Activated T-cell treated with anti-CD3 and anti-CD28 coated beads, Interleukin-2, amount 50 U/mL, for 1 hour (primary cell): ENCODE data around the gene PDXP.
"Not testable (repeated sequence)": the region's sequence is repeated elsewhere in the genome, so short reads cannot be mapped to it uniquely, and the experiment has no call there.

ENCODE experiments used
- DNase-seq: peaks from one replicate; pipeline ENCODE4 v3.0.0-alpha.2; 2020

Gene PDXP, protein sequence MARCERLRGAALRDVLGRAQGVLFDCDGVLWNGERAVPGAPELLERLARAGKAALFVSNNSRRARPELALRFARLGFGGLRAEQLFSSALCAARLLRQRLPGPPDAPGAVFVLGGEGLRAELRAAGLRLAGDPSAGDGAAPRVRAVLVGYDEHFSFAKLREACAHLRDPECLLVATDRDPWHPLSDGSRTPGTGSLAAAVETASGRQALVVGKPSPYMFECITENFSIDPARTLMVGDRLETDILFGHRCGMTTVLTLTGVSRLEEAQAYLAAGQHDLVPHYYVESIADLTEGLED

DNA sequence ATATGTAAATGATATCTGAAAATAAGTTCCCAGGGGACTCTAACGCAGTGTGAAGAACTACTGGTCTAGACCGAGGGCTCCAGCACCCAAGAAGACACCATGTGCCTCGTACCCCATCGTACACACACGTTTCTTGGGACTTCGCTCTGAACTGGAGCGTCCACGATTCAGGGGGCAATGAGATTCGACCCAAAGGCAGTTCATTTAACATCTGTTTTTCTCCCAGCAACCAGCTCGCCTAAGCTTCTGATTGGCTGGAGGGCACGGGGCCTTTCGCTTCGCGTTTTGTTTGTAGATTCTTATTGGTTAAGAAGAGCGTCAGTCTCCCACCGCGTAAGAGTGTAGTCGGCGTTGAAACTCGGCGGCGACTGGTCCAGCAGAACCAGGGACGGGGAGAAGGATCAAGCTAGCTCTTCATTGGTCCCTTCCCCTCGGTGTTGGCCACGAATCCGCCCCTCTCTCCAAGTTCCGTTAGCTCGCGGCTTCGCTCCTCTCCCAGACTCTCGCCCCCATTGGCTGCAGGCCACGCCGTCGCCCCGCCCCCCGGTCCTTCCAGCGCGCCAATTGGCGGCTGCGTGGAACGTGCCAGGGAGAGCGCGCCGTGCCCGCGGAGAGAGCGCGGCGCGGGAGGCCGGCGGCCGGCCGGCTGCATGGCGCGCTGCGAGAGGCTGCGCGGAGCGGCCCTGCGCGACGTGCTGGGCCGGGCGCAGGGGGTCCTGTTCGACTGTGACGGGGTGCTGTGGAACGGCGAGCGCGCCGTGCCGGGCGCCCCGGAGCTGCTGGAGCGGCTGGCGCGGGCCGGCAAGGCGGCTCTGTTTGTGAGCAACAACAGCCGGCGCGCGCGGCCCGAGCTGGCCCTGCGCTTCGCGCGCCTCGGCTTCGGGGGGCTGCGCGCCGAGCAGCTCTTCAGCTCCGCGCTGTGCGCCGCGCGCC lies at the start of gene PDXP:
PDXP (plus strand) TSS at position 591 of the 933 bp plus-strand sequence; CDS start at position 651, 60 bp downstream.
- DNase-seq = peak; percentile 98

DNA sequence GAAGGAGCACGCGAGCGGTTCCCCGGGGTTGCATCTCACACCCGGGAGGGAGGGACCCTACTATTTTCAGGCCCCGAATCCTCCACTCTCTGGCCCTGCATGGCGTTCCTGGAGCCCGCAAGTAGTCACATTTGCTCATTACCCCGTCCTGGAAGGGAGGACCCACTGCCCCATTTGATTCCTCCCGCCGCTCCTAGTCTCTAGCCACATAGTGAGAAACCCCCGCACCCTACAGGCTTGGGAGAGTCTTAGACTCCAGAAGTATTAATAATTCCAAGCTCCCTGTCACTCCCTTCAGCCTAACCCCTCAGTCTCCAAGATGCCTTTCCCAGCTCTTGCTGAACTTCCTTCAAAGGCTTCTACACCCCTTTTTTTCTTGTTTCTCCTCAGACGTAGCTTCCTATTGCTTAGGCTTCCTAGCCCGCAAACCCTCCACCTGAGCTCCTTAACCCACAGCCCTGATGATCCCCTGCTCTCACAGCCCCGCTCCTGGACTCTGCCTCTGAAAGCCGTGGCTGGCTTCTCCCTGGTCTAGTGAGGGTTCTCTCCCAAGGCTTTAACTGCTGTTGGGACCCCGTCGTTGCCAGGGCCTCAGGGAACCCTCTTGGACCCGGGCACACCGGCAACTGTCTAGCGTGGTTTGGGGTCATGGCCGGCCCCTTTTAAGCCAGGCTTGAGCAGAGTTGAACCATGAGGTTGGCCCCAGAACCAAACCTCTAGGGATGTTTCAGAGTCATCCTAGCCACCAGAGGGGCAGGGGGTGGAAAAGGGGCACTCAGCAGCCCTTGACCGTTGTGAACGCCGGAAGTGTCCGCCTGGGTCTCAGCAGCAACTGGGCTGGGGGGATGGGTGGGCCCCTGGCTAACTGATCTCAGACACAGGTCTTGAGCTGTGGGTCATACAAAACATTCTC lies 49.0 kb upstream of the PDXP start:
- no peak for DNase-seq

DNA sequence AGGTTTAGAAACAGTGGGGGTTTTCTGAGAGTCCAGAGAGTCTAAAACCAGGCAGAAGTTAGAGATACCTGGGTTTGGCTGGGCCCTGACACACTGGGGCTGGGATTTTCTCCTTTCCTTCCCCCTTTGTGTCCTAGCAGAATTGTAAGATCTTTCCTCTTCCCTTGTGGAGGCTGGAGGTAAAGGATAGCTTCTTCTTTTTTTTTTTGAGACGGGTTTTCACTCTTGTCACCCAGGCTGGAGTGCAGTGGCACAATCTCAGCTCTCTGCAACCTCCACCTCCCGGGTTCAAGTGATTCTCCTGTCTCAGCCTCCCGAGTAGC lies 48.4 kb upstream of the PDXP start:
- not testable (repeated sequence) for DNase-seq

DNA sequence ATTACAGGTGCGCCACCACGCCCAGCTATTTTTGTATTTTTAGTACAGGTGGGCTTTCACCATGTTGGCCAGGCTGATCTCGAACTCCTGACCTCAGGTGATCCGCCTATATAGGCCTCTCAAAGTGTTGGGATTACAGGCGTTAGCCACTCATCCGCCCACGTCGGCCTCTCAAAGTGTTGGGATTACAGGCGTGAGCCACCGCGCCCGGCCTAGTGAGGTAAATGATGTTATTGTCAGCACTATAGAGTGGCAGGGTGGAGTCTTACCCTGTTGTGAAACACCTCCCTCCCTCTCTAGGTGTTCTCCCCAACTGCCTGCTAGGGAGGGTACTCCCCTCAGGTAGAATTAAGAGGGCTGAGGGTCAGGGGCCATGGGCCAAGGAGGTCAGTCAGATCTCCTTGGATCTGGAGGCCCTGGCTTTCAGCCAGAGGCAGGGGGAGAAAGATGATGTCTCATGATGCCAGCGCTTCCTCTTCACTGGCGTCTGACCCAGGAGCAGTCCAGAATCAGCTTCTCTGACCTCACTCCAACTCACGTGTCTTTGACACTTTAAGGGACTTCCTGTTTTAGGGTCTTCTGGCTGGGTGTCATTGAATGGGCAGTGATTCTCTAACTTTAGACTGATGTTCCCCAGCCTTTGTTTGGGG lies 47.9 kb upstream of the PDXP start:
- no peak for DNase-seq

DNA sequence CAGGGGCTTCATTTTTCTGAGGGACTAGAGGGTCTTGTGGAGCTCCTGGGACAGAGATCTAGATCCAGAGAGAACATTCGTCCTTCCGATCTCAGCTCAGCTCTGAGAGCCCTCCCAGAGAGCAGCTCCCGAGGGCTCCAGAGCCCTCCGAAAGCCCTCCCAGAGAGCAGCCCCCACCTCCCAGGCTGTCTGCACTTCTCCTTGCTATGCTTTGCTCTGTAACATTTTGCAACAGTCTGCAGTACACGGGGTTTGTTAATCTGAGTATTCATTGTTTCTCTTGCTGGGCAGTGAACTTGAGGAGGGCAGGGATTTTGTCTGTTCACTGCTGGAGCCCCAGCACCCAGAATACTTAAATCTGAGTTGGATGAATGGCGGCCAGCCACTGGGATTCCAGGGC lies 47.3 kb upstream of the PDXP start:
- no peak for DNase-seq

DNA sequence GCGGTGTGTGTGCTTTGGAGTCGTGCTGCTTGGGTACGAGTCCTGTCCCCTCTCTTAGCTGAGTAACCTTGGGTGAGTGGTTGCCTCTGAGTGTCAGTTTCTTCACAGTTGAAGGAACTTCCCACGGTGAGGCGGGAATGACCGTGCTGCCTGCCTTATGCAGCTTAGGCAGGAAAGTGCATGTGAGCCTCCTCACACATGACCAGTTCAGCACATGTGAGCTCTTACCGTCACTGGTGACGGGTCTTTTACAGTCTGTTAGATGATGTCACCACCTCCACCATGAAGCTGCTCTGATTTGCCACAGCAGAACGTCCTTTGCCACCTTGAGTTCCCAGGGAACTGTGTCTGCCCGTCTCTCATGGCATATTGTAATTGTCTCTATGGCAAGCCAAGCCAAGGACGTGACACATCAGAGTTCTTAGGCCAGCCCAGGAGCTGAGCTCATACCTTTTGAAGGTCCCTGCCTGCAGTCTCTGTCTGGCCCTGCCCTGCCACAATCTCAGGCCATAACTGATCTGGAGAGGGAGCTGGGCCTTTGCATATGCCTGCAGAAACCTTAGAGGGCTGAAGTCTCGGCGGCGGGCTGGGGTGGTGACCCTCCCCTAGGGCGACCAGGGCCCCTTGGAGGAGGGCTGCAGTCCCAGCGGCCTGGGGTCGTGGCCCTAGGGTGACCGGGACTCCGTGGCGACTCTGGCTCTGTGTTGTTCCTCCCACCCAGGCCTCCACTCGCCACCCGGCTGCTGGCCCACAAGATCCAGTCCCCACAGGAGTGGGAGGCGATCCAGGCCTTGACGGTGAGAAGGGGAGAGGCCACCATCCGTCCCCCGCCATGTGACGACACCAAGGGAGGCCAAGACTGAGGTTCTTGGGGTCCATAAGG lies 42.1 kb upstream of the PDXP start:
- DNase-seq = no peak

DNA sequence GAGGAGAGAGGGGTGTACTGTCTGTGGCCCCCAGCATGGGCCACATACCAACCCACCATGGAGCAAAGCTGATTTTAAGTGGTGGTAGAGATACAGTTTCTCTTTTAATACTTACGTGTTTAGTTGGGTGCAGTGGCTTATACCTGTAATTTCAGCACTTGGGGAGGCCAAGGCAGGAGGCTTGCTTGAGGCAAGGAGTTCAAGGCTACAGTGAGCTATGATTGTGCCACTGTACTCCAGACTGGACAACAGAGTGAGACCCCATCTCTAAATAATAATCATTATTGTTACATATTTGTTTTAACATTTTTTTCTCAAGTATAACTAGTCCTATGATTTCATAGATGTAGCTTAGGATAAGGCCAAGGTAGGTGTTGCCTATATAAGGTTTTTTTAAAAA lies 41.1 kb upstream of the PDXP start:
- no peak for DNase-seq

DNA sequence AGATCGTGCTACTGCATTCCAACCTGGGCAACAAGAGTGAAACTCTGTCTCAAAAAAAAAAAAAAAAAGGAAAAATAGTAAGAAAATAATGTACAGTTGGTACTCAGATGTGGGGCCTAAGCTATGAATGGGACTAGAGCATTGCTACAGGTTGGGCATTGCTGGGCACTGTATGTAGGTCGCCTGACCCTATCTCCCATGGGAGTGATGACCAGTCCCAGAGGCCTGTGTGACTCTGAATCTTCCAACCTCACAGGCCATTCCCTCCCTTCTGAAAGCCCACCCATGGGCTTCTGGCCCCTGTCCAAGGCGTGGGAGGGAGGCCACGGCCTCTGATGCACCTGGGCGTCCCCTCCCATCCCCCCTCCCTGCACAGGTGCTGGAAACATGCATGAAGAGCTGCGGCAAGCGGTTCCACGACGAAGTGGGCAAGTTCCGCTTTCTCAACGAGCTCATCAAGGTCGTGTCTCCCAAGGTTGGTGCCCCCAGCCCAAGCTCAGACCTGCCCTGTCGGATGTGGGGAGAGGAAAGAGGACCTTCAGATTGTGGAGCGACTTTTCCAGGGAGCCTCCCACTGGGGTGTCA lies 40.4 kb upstream of the PDXP start:
- DNase-seq = no peak

DNA sequence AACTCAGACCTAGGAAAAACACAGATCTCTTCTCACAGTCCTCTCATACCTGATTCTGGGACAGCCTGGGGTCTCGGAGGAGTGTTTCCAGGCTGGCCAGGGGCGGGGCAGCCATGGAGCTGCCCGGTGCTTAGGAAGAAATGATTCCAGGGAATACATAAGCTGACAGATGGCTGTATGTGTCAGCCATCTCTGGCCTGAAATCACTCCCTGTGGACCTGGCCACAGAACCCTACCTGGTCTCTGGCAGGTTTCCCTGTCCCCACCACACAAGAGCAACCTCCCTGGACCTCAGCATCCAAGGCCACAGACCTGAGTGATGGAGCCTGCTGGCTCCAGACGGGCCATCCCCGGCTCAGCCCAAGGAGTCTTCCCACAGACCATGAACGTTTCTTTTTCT lies 39.8 kb upstream of the PDXP start:
- DNase-seq = no peak

DNA sequence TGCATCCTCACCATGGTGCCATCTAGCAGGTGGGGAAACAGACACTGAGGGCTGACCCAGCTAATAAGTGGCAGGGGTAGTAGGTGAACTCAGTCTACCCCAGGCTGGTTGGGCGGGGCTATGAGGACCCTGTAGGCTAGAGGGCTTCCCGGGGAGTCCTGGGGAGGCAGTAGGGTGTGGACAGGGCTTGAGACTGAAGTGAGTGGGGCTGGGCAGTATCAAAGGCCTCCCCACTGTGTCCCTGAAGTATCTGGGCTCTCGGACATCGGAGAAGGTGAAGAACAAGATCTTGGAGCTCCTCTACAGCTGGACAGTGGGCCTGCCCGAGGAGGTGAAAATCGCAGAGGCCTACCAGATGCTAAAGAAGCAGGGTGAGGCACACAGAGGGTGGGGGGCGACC lies 38.5 kb upstream of the PDXP start:
- DNase-seq = no peak

DNA sequence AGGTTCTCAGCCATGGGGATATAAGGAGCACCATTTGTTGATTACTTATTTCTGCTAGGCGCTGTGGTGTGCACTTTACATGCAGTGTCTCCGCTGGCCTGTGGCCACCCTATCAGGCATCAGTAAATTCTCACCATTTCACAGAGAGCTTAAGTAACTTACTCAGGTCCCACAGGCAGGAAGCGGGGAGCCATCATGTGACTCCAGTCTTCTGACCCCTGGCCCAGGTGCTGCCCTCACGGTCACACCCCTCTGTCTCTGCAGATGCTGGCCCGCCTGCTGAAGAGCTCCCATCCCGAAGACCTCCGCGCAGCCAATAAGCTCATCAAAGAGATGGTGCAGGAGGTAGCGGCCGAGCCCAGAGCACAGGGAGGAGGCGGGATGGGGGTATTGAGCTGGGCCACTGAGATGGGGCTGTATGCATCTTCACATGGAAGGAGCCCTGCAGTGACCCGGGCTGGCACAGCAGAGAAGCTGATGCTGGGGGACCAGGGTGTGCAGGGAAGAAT lies 37.1 kb upstream of the PDXP start:
- no peak for DNase-seq

DNA sequence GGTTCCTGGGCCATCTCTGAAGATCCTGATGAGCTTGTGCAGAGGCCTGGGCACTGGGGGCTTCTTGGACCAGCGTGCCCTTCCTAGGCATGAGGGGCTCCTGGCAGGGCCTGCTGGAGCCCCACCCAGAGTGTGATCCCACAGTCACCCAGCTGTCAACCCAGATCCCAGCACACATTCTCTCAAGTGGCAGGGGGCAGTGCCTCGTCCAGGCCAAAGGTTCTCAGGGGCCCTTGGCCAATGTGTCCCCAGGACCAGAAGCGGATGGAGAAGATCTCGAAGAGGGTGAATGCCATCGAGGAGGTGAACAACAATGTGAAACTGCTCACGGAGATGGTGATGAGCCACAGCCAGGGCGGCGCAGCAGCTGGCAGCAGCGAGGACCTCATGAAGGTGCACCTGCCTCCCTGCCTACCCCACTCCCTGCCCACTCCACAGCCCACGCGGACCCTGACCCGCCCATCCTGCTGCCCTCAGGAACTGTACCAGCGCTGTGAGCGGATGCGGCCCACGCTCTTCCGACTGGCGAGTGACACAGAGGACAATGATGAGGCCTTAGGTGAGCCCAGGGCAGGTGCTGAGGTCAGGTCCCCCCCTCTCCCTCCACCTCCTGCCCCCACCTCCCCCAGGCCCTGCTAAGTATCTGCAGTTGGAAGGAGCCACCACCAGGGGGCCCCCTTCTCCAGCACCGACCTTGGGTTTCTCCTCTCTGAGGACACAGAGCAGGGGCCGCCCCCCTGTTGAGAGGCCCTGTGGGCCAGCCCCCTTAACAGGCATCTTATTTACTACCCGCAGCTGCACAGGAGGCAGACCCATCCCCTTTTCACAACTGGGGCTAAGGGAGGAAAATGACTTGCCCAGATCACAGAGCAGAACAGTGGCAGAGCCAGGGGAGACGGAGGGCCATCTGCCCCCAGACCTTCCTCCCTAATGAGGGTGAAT lies 35.2 kb upstream of the PDXP start:
- DNase-seq = peak; percentile 82

DNA sequence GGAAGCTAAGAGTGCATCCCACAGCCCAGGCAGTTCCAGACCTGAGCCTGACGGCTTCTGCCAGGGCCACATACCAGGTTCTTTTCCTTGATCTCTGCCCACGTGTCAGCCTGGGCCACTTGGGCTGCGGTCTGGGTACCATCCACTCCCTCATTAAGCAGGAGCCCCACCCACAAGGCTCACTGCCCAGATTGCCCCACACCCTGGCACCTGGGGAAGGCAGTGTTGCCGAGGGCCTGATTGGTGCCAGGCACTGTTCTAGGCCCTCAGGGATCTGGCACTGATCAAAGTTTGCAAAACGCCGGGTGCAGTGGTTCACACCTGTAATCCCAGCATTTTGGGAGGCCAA lies 34.5 kb upstream of the PDXP start:
- no peak for DNase-seq

DNA sequence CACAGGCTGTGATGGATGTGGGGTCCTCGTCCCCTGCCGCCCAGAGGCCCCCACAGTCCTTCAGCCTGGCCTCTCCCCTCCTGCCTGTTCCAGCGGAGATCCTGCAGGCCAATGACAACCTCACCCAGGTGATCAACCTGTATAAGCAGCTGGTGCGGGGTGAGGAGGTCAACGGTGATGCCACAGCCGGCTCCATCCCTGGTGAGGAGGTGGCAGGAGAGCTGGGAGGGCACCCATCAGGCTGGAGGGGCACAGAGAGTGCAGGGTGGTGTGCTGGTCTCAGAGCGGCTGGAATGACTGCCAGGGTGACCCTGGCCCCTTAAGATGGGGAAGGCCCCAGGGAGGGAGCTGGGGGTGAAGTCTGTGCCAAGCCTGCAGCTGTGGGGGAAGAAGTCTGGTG lies 33.6 kb upstream of the PDXP start:
- no peak for DNase-seq

DNA sequence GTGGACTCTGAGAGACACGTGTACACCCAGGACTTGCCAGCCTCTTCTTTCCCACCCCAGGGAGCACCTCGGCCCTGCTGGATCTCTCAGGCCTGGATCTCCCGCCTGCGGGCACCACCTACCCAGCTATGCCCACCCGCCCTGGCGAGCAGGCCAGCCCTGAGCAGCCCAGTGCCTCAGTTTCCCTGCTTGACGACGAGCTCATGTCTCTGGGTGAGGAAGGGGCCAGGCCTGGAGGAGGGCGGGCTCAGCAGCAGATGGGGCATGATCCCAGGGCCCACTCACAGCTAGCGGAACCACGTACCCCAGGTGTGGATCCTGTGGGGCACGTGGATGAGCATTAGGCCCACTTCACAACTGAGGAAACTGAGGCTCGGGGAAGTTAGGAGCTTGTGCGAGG lies 32.8 kb upstream of the PDXP start:
- no peak for DNase-seq

DNA sequence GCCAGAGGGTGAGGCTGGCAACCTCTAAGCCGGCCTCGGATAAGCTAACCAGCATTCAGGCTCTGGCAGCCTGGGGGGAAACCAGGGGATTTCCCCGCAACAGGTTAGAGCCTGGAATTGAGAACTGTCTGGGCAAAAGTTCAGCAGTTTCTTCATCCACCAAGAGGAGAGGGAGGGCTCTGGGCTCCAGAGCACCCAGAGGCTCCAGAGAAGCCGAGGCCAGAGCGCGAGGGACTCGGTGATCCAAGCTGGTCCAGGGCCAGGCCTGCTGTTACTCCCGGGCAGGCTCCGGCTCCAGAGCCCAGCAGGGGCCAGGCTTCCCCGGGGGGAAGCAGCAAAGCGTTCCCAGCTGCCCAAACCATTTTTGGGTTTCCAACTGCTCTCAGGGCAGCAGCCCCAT lies 32.4 kb upstream of the PDXP start:
- no peak for DNase-seq

DNA sequence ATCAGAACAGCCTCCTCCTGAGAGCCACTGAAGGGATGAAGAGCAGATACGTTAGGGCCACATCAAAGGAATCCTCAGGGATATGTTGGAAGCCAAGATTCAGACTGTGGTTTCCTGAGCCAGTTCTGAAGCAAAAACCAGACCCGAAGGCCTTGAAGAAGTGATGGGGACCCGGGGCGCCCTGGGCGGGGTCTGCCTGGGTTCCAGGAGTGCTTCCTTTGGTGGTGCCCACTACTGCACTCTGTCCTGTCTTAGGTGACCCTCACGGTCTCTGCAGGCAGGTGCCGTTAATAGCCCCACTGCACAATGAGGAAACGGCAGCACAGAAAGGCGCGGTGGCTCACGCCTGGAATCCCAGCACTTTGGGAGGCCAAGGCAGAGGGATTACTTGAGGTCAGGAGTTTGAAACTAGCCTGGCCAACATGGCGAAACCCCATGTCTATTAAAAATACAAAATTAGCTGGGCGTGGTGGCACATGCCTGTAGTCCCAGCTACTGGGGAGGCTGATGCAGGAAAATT lies 31.9 kb upstream of the PDXP start:
- DNase-seq = no peak

DNA sequence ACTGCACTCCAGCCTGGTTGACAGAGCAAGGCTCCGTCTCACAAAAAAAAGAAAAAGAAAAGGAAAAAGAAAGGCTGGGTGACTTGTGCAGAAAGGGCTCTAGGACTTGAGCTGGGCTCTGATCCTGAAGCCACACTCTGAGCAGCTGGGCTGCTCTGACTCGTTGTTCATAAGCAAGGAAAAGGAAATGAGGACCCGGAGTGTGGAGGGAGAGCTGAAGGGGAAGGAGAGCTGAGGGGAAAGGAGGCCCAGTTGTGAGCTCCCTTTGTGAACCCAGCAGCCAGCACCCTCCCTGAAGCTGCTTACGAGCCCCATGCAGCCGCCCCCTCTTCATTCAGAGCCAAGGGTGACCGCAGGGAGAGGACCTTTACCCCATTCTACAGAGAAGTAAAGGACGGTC lies 31.4 kb upstream of the PDXP start:
- no peak for DNase-seq

DNA sequence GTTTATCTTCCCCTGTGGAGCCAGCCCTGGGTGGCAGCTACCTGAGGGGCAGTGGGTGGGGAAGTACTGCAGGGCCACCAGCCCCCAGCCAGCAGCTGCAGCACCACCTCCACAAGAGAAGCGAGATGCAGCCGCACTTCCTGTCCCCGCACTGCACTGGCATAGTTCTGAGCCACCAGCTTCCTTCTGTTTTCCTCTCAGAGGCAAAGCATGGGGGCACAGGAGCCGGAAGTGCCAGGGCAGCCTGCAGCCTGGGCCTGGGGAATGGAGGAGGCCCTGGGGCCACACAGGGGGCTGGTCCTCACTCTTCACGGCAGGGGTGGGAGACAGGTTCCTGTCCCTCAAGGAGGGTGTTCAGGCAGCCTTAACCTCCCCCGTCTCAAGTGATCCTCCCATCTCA lies 31.0 kb upstream of the PDXP start:
- DNase-seq = peak; percentile 55

DNA sequence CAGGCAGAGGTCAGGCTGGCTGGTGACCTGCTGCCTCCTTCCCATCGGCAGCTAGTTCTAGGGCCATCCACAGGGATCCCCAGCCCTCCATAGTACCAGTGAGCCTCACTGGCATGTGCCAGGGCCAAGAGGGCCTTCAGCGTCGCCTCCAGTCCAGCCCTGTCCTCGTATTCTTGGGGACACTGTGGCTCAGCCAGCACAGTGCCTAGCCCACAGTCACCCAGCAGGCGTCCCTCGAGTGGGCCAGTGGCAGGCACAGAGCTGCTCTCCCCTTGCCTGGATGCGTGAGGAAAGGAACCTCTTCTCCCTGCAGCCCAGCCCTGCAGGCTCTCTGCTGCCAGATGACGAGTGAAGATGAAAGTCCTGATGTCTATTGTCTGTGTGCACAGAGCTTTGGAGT lies 29.7 kb upstream of the PDXP start:
- no peak for DNase-seq
